ENCODE results near the gene TTI1. TPM values are rescaled to one million over a fixed set of nuclear protein-coding genes. Genes with fewer than 3 reads are reported as not detected.

The TTI1 gene
- total and polyA plus RNA-seq, 9 donors, result 9.3 to 19.7 (median 16.3) TPM

- H3K27ac ChIP-seq, result no peak overlapping the region
- TF ChIP-seq POLR2A (IDR thresholded peaks at IDR 0.05) (no peak), EP300 (IDR thresholded peaks at IDR 0.05) (no peak), CTCF (IDR thresholded peaks at IDR 0.05) (no peak)
- H3K4me3 ChIP-seq, result no peak overlapping the region
- H3K9me3 ChIP-seq, result no peaks in the 10 kb centered on the region
- H3K27me3 ChIP-seq, result no peaks in the 10 kb centered on the region
- no peak for DNase-seq
- no peaks in the 10 kb centered on the region for H3K4me1 ChIP-seq (ENCODE audit: insufficient read depth)
- 94 to 96% (median 95%) methylated on average over 6 of the region's 6 CpGs for WGBS, 3 donors
- intact Hi-C loops (cut with DNase I), result no loop called here
- H3K36me3 ChIP-seq, result no peaks in the 10 kb centered on the region
Measured at GRCh38 chr20:37941992-37942391, 91.3 kb downstream of the TTI1 start.

- Histone ChIP-seq H3K4me1 (ENCODE audit: insufficient read depth) (no peaks in the 10 kb centered on the region), H3K36me3 (no peaks in the 10 kb centered on the region), H3K4me3 (no peak overlapping the region), H3K27ac (no peak overlapping the region), H3K9me3 (no peaks in the 10 kb centered on the region), H3K27me3 (no peaks in the 10 kb centered on the region)
- no peak for DNase-seq
- no peak for TF ChIP-seq CTCF (IDR thresholded peaks at IDR 0.05)
- TF ChIP-seq POLR2A (IDR thresholded peaks at IDR 0.05), result no peak
- TF ChIP-seq EP300 (IDR thresholded peaks at IDR 0.05), result no peak
- intact Hi-C loops (cut with DNase I), result no loop called here
- 65 to 70% (median 69%) methylated on average over 8 of the region's 8 CpGs for WGBS, 3 donors
Measured at GRCh38 chr20:37941332-37941731, 91.9 kb downstream of the TTI1 start.

- H3K9me3 ChIP-seq, result no peaks in the 10 kb centered on the region
- H3K27ac ChIP-seq, result no peak overlapping the region
- no peak overlapping the region for H3K4me3 ChIP-seq
- H3K4me1 ChIP-seq (ENCODE audit: insufficient read depth), result no peaks in the 10 kb centered on the region
- intact Hi-C loops (cut with DNase I), result no loop called here
- TF ChIP-seq POLR2A (IDR thresholded peaks at IDR 0.05) (no peak), EP300 (IDR thresholded peaks at IDR 0.05) (no peak), CTCF (IDR thresholded peaks at IDR 0.05) (no peak)
- H3K27me3 ChIP-seq, result no peaks in the 10 kb centered on the region
- 75 to 81% (median 80%) methylated on average over 6 of the region's 6 CpGs for WGBS, 3 donors
- DNase-seq, result no peak
- no peaks in the 10 kb centered on the region for H3K36me3 ChIP-seq
Measured at GRCh38 chr20:37940858-37941257, 92.4 kb downstream of the TTI1 start.

- 74 to 76% (median 75%) methylated on average over 25 of the region's 25 CpGs for WGBS, 3 donors
- intact Hi-C loops (cut with DNase I), result no loop called here
- no peak overlapping the region for H3K27ac ChIP-seq
- DNase-seq, result no peak
- no peaks in the 10 kb centered on the region for H3K36me3 ChIP-seq
- no peaks in the 10 kb centered on the region for H3K4me1 ChIP-seq (ENCODE audit: insufficient read depth)
- TF ChIP-seq EP300 (IDR thresholded peaks at IDR 0.05) (no peak), POLR2A (IDR thresholded peaks at IDR 0.05) (no peak), CTCF (IDR thresholded peaks at IDR 0.05) (no peak)
- no peaks in the 10 kb centered on the region for H3K9me3 ChIP-seq
- no peaks in the 10 kb centered on the region for H3K27me3 ChIP-seq
- no peak overlapping the region for H3K4me3 ChIP-seq
Measured at GRCh38 chr20:37939701-37940560, 93.3 kb downstream of the TTI1 start.

All from ovary (tissue), 9 donors.